NAMALWA (cell line): Measurements from ENCODE around the gene SPATA2L.

Source experiments
- DNase-seq: peaks from one replicate; pipeline ENCODE4 v3.0.0-alpha.2; 2015; ENCODE audit warnings: low spot score

SPATA2L gene

GRCh38 chr16:89656435-89657121 lies 44.9 kb downstream of the SPATA2L start:
- no peak for DNase-seq

GRCh38 chr16:89655062-89655643 lies 46.4 kb downstream of the SPATA2L start:
- no peak for DNase-seq

- no peak for DNase-seq
Measured at GRCh38 chr16:89653656-89654295, 47.7 kb downstream of the SPATA2L start.

- no peak for DNase-seq
Measured at GRCh38 chr16:89651584-89651983, 49.9 kb downstream of the SPATA2L start.

GRCh38 chr16:89646906-89647305 lies 54.6 kb downstream of the SPATA2L start:
- no peak for DNase-seq
